Prostate gland (tissue), 2 donors: ENCODE data around the gene CHST3.

Experiments used
- CTCF ChIP-seq, 4 experiments: fragments of 200-600 bp in 2 of 4; fragments of 450-650 bp in 2 of 4; sonication (generic) in 2 of 4; IDR thresholded peaks; 1 replicate in 3 of 4; 2 replicates in 1 of 4; pipeline ENCODE4 v1.5.1; 2016 to 2019; ENCODE audit warnings: antibody characterized with exemption in 4 of 4, mild to moderate bottlenecking in 2 of 4, moderate library complexity in 2 of 4
- POLR2A ChIP-seq: fragments of 450-650 bp; IDR thresholded peaks from one replicate; pipeline ENCODE4 v1.6.1; 2016; ENCODE audit warnings: antibody characterized with exemption, mild to moderate bottlenecking
- POLR2AphosphoS5 ChIP-seq: sonication (generic); formaldehyde crosslinking; IDR thresholded peaks from one replicate; pipeline ENCODE4 v1.6.1; 2017; ENCODE audit warnings: antibody characterized with exemption

DNA sequence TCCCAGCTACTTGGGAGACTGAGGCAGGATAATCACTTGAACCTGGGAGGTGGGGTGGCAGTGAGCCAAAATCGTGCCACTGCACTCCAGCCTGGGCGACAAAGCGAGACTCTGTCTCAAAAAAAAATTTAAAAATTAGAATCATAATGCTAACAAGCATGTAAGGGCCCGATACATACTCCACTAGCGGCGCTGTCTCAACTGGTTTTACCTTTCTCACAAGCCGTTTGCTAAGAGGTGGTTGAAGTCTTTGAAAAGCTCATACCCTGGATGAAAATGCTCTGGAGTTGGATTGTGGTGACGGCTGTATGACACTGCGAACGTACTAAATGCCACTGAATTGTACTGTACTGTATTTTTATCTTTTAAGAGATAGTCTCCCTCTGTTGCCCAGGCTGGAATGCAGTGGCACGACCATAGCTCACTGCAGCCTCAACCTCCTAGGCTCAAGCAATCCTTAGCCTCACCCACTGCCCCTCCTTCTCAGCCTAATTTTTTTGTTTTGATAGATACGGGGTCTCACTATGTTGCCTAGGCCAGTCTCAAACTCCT is 94.2 kb downstream of the CHST3 start:
- no peak for TF ChIP-seq CTCF (IDR thresholded peaks at IDR 0.05)
- TF ChIP-seq POLR2AphosphoS5: no peak
- no peak for TF ChIP-seq POLR2A
